Bronchial epithelial cell (primary cell): ENCODE data around the gene PEX26. TPM values are rescaled to one million over a fixed set of nuclear protein-coding genes. Genes with fewer than 3 reads are reported as not detected.

Experiments used
- DNase-seq: peaks from one replicate; pipeline ENCODE4 v3.0.0-alpha.2; 2010; ENCODE audit warnings: low read depth
- FAIRE-seq: peaks from 2 replicates; lab custom pipeline; 2011; peaks lifted over from hg19 to GRCh38; lab: Jason Lieb, UNC
- H3K27me3 ChIP-seq: 2 replicates; pipeline ENCODE4 v1.5.1; 2011; ENCODE audit warnings: low read length; ENCODE audit not compliant: control insufficient read depth, insufficient read depth
- H3K36me3 ChIP-seq: 2 replicates; pipeline ENCODE4 v1.5.1; 2011; ENCODE audit warnings: low read length; ENCODE audit not compliant: control insufficient read depth, insufficient read depth
- H3K4me3 ChIP-seq: 2 replicates; pipeline ENCODE4 v1.5.1; 2011; ENCODE audit warnings: mild to moderate bottlenecking, low read depth, low read length, control low read depth
- total RNA-seq: library from RNA; depleted of rRNA; stranded (reverse); fragments of >200 nt; gene quantifications from 2 replicates; pipeline ENCODE4 v1.2.1, GENCODE V29; 2014
- TF ChIP-seq, protein P1 (sequence below): IDR thresholded peaks from 2 replicates; pipeline ENCODE4 v1.5.1; 2011; ENCODE audit warnings: mild to moderate bottlenecking, moderate library complexity, low read length, control low read depth, inconsistent platforms; ENCODE audit not compliant: insufficient read depth, severe bottlenecking

The PEX26 gene
- total RNA-seq, 1 donor from 2014 or later = 11.8 TPM

- Histone ChIP-seq H3K4me3 (no peak overlapping the region), H3K36me3 (no peaks in the 10 kb centered on the region), H3K27me3 (no peaks in the 10 kb centered on the region)
- TF ChIP-seq, protein P1, sequence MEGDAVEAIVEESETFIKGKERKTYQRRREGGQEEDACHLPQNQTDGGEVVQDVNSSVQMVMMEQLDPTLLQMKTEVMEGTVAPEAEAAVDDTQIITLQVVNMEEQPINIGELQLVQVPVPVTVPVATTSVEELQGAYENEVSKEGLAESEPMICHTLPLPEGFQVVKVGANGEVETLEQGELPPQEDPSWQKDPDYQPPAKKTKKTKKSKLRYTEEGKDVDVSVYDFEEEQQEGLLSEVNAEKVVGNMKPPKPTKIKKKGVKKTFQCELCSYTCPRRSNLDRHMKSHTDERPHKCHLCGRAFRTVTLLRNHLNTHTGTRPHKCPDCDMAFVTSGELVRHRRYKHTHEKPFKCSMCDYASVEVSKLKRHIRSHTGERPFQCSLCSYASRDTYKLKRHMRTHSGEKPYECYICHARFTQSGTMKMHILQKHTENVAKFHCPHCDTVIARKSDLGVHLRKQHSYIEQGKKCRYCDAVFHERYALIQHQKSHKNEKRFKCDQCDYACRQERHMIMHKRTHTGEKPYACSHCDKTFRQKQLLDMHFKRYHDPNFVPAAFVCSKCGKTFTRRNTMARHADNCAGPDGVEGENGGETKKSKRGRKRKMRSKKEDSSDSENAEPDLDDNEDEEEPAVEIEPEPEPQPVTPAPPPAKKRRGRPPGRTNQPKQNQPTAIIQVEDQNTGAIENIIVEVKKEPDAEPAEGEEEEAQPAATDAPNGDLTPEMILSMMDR = no peak
- FAIRE-seq (no peak), DNase-seq (peak; percentile 59)
Observed at GRCh38 chr22:18056161-18056666, 21.6 kb upstream of the PEX26 start.

DNA sequence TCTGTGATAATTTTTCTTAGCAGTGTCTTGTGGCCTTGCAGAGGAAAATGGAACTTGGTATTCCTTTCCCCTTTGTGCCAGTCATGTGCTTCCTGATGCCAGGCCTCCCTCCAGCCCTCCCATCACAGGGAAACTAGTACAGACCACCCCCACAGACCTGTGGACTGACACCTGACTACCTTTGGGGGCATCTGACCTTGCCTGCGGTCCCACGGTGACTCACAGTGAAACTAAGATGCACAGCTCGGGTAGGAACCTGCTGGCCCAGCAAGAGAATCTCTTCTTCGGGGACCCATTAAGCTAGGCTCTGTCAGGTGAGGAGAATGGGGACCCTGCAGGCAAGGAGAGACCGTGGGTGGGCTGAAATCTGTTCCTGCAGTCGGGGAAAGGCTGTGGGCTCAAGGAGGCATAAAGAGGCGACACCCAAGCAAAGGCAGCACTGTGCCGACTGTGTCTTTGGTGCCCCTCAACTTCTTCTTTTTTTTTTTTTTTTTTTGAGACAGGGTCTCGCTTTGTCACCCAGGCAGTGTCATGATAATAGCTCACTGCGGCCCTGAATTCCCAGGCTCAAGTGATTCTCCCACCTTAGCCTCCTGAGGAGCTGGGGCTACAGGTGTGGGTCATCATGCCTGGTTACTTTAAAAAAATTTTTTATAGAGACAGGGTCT is 20.8 kb upstream of the PEX26 start:
- Histone ChIP-seq H3K27me3 (no peaks in the 10 kb centered on the region), H3K36me3 (no peaks in the 10 kb centered on the region), H3K4me3 (no peak overlapping the region)
- FAIRE-seq (no peak), DNase-seq (no peak)
- TF ChIP-seq, protein P1 = no peak

GRCh38 chr22:18057568-18058209 is 20.1 kb upstream of the PEX26 start:
- H3K4me3 ChIP-seq = no peak overlapping the region
- TF ChIP-seq, protein P1 = no peak
- FAIRE-seq (no peak), DNase-seq (peak; percentile 98)
- no peaks in the 10 kb centered on the region for H3K27me3 ChIP-seq
- H3K36me3 ChIP-seq = no peaks in the 10 kb centered on the region

DNA sequence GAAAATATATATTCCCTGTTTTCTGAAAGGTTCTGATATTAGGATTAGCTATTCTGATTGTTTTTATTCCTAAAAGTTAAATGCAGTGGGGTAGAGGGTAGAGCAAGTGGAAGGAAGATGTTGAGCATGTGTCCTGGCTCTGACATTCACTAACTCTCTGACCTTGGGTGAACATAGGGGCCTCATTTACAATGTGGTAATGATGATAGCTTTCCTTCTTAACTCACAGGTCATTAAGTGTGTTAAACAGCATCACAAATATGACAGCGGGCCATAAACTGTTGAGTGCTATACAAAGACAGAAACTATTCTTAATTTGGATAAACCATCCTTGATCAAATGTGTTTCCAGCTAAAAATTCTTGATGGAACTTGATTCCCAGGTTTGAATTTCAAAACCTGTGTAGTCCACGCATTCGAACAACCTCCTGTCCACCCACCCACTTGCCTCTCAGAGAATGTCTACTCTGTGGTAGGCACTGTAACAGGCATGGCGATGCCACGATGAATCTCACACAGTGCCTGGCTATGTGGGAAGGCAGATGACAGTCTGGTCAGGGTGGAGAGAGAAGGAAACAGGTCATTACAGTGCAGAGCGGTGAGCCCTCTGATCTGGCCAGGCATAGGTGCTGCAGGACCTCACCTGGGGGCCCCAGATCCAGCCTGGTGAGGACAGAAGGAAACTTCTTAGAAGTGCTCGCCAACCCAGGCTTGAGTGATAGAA is 19.3 kb upstream of the PEX26 start:
- TF ChIP-seq, protein P1 = no peak
- DNase-seq (no peak), FAIRE-seq (no peak)
- Histone ChIP-seq H3K4me3 (no peak overlapping the region), H3K36me3 (no peaks in the 10 kb centered on the region), H3K27me3 (no peaks in the 10 kb centered on the region)

GRCh38 chr22:18059094-18059417 is 18.7 kb upstream of the PEX26 start:
- Histone ChIP-seq H3K4me3 (no peak overlapping the region), H3K27me3 (no peaks in the 10 kb centered on the region), H3K36me3 (no peaks in the 10 kb centered on the region)
- no peak for DNase-seq
- TF ChIP-seq, protein P1 = no peak
- FAIRE-seq = no peak
